Endothelial cell of umbilical vein (primary cell): Measurements from ENCODE around the gene PGF. TPM values are rescaled to one million over a fixed set of nuclear protein-coding genes. Genes with fewer than 3 reads are reported as not detected.

Source experiments
- BruUV-seq: library from RNA; stranded (reverse); fragments of 400-500 nt; replicated peaks from 2 replicates; lab custom pipeline; 2021; lab: Mats Ljungman, UMichigan
- CTCF ChIA-PET: fragments of 300-600, 350-600 bp; sonication (Branson Sonifier 250); formaldehyde crosslinking; loops from one replicate; lab custom pipeline; 2021; ENCODE audit warnings: antibody characterized with exemption, inconsistent platforms; lab: Charles Lee
- POLR2A ChIA-PET: fragments of 300-600, 350-600 bp; sonication (Branson Sonifier 250); formaldehyde crosslinking; loops from one replicate; lab custom pipeline; 2021; ENCODE audit warnings: antibody characterized with exemption, inconsistent platforms; lab: Charles Lee
- DNase-seq: peaks from one replicate; pipeline ENCODE4 v3.0.0-alpha.2; 2011; ENCODE audit warnings: low read depth, low spot score
- FAIRE-seq: peaks from 2 replicates; lab custom pipeline; 2011; peaks lifted over from hg19 to GRCh38; lab: Jason Lieb, UNC
- H2AFZ ChIP-seq: 2 replicates; pipeline ENCODE4 v1.6.0; 2012; ENCODE audit warnings: low read depth, low read length, control low read depth, inconsistent platforms
- H3K27ac ChIP-seq: 2 replicates; pipeline ENCODE4 v1.5.1; 2011; ENCODE audit warnings: low read depth, mild to moderate bottlenecking, control low read depth, low read length, moderate library complexity; ENCODE audit not compliant: insufficient read depth
- H3K27me3 ChIP-seq, 2 experiments: 2 replicates each; pipeline versions ENCODE4 v1.6.0 to v1.6.1; 2011; ENCODE audit warnings: low read length in 2 of 2, mixed read lengths in 1 of 2; ENCODE audit not compliant: control insufficient read depth in 2 of 2, insufficient read depth in 2 of 2
- H3K36me3 ChIP-seq, 2 experiments: 2 replicates in 1 of 2; 3 replicates in 1 of 2; pipeline ENCODE4 v1.5.1; 2011; ENCODE audit warnings: low read length in 2 of 2, mild to moderate bottlenecking in 1 of 2, moderate library complexity in 1 of 2; ENCODE audit not compliant: control insufficient read depth in 2 of 2, insufficient read depth in 2 of 2; ENCODE audit errors: extremely low read depth in 1 of 2
- H3K4me1 ChIP-seq: 3 replicates; pipeline ENCODE4 v1.5.1; 2011; ENCODE audit warnings: mild to moderate bottlenecking, low read length; ENCODE audit not compliant: control insufficient read depth, insufficient read depth; ENCODE audit errors: extremely low read depth
- H3K4me2 ChIP-seq: 2 replicates; pipeline ENCODE4 v1.6.1; 2011; ENCODE audit warnings: low read length, control low read depth, mixed read lengths; ENCODE audit not compliant: insufficient read depth
- H3K4me3 ChIP-seq, 3 experiments: fragments of 200-600 bp in 1 of 3; sonication (generic), shearing (Covaris generic) in 1 of 3; replicated peaks in 1 of 3; 2 replicates each; pipeline ENCODE4 v1.5.1; 2011 to 2016; ENCODE audit warnings: control low read depth in 3 of 3, low read length in 3 of 3, mild to moderate bottlenecking in 2 of 3, inconsistent platforms in 1 of 3, low read depth in 1 of 3, moderate library complexity in 1 of 3; ENCODE audit not compliant: insufficient read depth in 1 of 3
- H3K79me2 ChIP-seq: 2 replicates; pipeline ENCODE4 v1.6.0; 2012; ENCODE audit warnings: low read length, inconsistent platforms; ENCODE audit not compliant: control insufficient read depth, insufficient read depth
- H3K9ac ChIP-seq: replicated peaks from 2 replicates; pipeline ENCODE3; 2011; ENCODE audit warnings: low read length, control low read depth; ENCODE audit not compliant: insufficient read depth; ENCODE audit errors: extremely low read depth
- H3K9me1 ChIP-seq: replicated peaks from 3 replicates; pipeline ENCODE4 v1.6.0; 2011; ENCODE audit warnings: mild to moderate bottlenecking, low read length; ENCODE audit not compliant: control insufficient read depth, insufficient read depth; ENCODE audit errors: extremely low read depth
- H3K9me3 ChIP-seq: replicated peaks from 2 replicates; pipeline ENCODE4 v1.5.1; 2012; ENCODE audit warnings: low read length, inconsistent platforms; ENCODE audit not compliant: control insufficient read depth, insufficient read depth
- H4K20me1 ChIP-seq: replicated peaks from 2 replicates; pipeline ENCODE3; 2011; ENCODE audit warnings: mild to moderate bottlenecking, low read length; ENCODE audit not compliant: control insufficient read depth, insufficient read depth; ENCODE audit errors: extremely low read depth
- EZH2 ChIP-seq: IDR thresholded peaks from 2 replicates; pipeline ENCODE4 v1.6.1; 2012; ENCODE audit warnings: borderline replicate concordance, low read depth, mild to moderate bottlenecking, moderate library complexity, low read length, inconsistent platforms; ENCODE audit not compliant: severe bottlenecking
- dilution Hi-C: fragments of 300-500 bp; cut with MboI; formaldehyde crosslinking; loops from one replicate; pipeline ENCODE4 v1.15.0; 2019; ENCODE audit warnings: low sequenced_read_pairs; ENCODE audit not compliant: extremely low pct_ligation_motif_present
- intact Hi-C: fragments of 100-400 bp; cut with micrococcal nuclease; formaldehyde crosslinking; loops from one replicate; pipeline ENCODE4 v1.10.0; 2022
- polyA plus RNA-seq, 4 experiments: library from polyadenylated mRNA; depleted of rRNA in 3 of 4; stranded (reverse) in 3 of 4; unstranded in 1 of 4; fragments of >200 nt; gene quantifications; 2 replicates each; pipeline versions ENCODE4 v1.2.1 to v1.2.3, GENCODE V29; 2011 to 2012; ENCODE audit warnings: missing spikeins in 1 of 4
- total RNA-seq: library from RNA; stranded (reverse); gene quantifications from 2 replicates; pipeline ENCODE4 v1.2.3, GENCODE V29; 2021
- TF ChIP-seq, protein P1 (sequence below): IDR thresholded peaks from 2 replicates; pipeline ENCODE4 v1.6.1; 2011; ENCODE audit not compliant: insufficient read depth, insufficient read length
- TF ChIP-seq, protein P2 (sequence below), 2 donors: IDR thresholded peaks; 1 replicate in 1 of 2; 2 replicates in 1 of 2; pipeline ENCODE4 v1.5.1; 2011; ENCODE audit warnings: low read length in 2 of 2, mild to moderate bottlenecking in 2 of 2, moderate library complexity in 2 of 2, control low read depth in 1 of 2, inconsistent platforms in 1 of 2, low read depth in 1 of 2; ENCODE audit not compliant: insufficient read depth in 1 of 2; ENCODE audit errors: extremely low read depth in 1 of 2

The PGF gene
- total and polyA plus RNA-seq, 2 donors (not counting 3 experiments of a cell fraction or from before 2014, with no cell fraction given) = 89.0 to 206 TPM

DNA sequence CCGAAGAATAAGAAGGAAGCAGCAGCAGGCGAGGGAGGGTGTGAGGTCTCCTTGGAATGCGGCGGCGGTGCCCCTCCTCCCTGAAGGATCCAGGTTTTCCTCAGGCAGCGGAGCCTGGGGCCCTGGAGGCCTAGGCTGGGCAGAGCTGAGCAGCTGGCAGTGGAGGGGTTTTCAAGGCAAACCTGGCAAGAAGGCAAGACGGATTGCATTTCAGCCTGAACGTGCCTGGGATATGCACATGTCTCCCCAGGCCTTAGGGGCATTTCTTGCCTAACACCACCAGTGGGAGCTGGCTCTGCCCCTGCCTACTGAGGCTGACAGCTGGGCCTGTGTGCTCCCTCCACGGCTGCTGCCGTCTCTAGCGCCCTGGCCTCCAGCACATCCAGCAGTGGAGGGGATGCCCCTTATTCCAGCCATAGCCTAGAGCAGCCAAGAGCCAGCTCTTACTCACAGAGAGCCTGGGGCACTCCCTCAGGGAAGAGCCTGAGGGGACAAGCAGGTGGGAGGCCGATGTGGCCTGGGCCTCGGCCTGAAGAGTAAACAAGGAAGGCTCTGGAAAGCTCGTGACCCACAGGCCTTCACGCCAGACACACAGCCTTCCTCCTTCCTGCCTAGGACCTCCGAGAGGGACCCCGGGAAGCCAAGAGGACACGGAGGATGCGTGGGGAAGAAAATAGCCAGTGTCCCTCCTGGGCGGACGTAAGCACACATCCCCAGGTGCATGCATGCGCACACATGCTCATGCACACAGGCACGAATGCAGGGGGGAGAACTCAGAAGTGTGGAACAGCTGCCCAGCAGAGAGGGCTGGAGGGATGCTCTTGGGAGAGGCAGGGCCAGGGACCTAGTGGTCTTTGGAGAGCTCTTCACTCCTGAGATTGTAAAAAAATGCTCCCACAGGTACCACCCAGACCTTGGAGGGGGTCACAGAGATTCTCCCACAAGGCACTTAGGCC lies 24.3 kb upstream of the PGF start:
- no peak for TF ChIP-seq EZH2
- TF ChIP-seq, protein P1, sequence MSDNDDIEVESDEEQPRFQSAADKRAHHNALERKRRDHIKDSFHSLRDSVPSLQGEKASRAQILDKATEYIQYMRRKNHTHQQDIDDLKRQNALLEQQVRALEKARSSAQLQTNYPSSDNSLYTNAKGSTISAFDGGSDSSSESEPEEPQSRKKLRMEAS = no peak
- TF ChIP-seq, protein P2, sequence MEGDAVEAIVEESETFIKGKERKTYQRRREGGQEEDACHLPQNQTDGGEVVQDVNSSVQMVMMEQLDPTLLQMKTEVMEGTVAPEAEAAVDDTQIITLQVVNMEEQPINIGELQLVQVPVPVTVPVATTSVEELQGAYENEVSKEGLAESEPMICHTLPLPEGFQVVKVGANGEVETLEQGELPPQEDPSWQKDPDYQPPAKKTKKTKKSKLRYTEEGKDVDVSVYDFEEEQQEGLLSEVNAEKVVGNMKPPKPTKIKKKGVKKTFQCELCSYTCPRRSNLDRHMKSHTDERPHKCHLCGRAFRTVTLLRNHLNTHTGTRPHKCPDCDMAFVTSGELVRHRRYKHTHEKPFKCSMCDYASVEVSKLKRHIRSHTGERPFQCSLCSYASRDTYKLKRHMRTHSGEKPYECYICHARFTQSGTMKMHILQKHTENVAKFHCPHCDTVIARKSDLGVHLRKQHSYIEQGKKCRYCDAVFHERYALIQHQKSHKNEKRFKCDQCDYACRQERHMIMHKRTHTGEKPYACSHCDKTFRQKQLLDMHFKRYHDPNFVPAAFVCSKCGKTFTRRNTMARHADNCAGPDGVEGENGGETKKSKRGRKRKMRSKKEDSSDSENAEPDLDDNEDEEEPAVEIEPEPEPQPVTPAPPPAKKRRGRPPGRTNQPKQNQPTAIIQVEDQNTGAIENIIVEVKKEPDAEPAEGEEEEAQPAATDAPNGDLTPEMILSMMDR (IDR thresholded peaks at IDR 0.05; ENCODE audit: extremely low read depth in 1 of 2, insufficient read depth in 1 of 2, low read depth in 1 of 2, low read length in 2 of 2) = peak in 1 of 2 donors; percentile 39
- dilution Hi-C loops = no loop called here
- H3K27ac ChIP-seq = peak overlapping the region; percentile 98
- H3K36me3 ChIP-seq = no peaks in the 10 kb centered on the region
- ChIA-PET POLR2A (interaction anchor here (0.9 to 2.6 kb wide), 3 partner anchors 12 to 25 kb away, joined by 3 to 19 read pairs (median 7); partner anchors contain the start of gene PGF), CTCF (interaction anchor here (0.7 to 3.4 kb wide), 12 partner anchors 9 to 43 kb away, joined by 3 to 20 read pairs (median 5); partner anchors contain the start of gene PGF)
- H2AFZ ChIP-seq = no peak overlapping the region
- FAIRE-seq = peak; percentile 74
- peaks cover 53% of the 10 kb centered on the region for H3K4me1 ChIP-seq
- no peaks in the 10 kb centered on the region for H3K9me1 ChIP-seq
- H3K9ac ChIP-seq = no peak overlapping the region
- peak; percentile 57 for DNase-seq
- H3K79me2 ChIP-seq = no peaks in the 10 kb centered on the region
- intact Hi-C loops = loop anchor here (1.0 kb wide), 1 partner anchor 23 kb away; the partner anchor contains the start of gene EIF2B2
- no peaks in the 10 kb centered on the region for H3K9me3 ChIP-seq
- H4K20me1 ChIP-seq = no peaks in the 10 kb centered on the region
- no TSS peak for BruUV-seq
- no peak overlapping the region for H3K4me3 ChIP-seq
- no peaks in the 10 kb centered on the region for H3K27me3 ChIP-seq
- H3K4me2 ChIP-seq = no peak overlapping the region
